Activated CD8-positive, alpha-beta memory T cell treated with anti-CD3 and anti-CD28 coated beads, Interleukin-2, amount 10 ng/mL, durations not matched to agents 7 days and 5 days (primary cell): ENCODE results near the gene TIGD2. TPM values are rescaled to one million over a fixed set of nuclear protein-coding genes. Genes with fewer than 3 reads are reported as not detected.

Experiments
- ATAC-seq: fragments of 150-1000 bp; cut with Tn5 transposase; one replicate; pipeline ENCODE4 v1.10.0; 2021; ENCODE audit warnings: moderate library complexity
- CTCF ChIA-PET: fragments of 350-600 bp; sonication (Branson Sonifier 250); formaldehyde crosslinking; loops from one replicate; lab custom pipeline; 2021; ENCODE audit warnings: antibody characterized with exemption; lab: Charles Lee
- DNase-seq: peaks from one replicate; pipeline ENCODE4 v3.0.0-alpha.2; 2020
- H3K27ac Mint-ChIP-seq: one replicate; pipeline ENCODE4 v1.8.0; 2021; ENCODE audit warnings: mild to moderate bottlenecking, mixed read lengths
- H3K27me3 Mint-ChIP-seq: one replicate; pipeline ENCODE4 v1.8.0; 2021; ENCODE audit warnings: mixed read lengths
- H3K36me3 Mint-ChIP-seq: one replicate; pipeline ENCODE4 v1.8.0; 2021; ENCODE audit warnings: mild to moderate bottlenecking, mixed read lengths
- H3K4me1 Mint-ChIP-seq: one replicate; pipeline ENCODE4 v1.8.0; 2021; ENCODE audit warnings: mixed read lengths
- H3K4me3 Mint-ChIP-seq: one replicate; pipeline ENCODE4 v1.8.0; 2021; ENCODE audit warnings: mild to moderate bottlenecking, moderate library complexity, mixed read lengths
- H3K9me3 Mint-ChIP-seq: one replicate; pipeline ENCODE4 v1.8.0; 2022; ENCODE audit warnings: low read depth, mixed read lengths
- total RNA-seq, 2 experiments: library from RNA; stranded (reverse); gene quantifications; one replicate each; pipeline ENCODE4 v1.2.3, GENCODE V29; 2021

TIGD2 gene
- total RNA-seq = 1 to 10 TPM; 3.7 to 4.6 TPM

- Mint-ChIP-seq H3K36me3 (peaks cover 11% of the 10 kb centered on the region), H3K4me1 (peaks cover 20% of the 10 kb centered on the region), H3K9me3 (peaks cover 2% of the 10 kb centered on the region), H3K27ac (peak within 1 kb of the TSS; percentile 63), H3K4me3 (peak within 1 kb of the TSS; percentile 79), H3K27me3 (peaks cover 25% of the 10 kb centered on the region)
- DNase-seq (peak; percentile 86), ATAC-seq (peak; percentile 94)
- CTCF ChIA-PET = interaction anchor here (0.9 to 1.0 kb wide), 2 partner anchors 288 to 293 kb away, joined by 3 read pairs; no protein-coding TSS in a partner anchor
Observed at GRCh38 chr4:89110986-89111832, at the start of gene TIGD2. Gene TIGD2 (plus strand): TSS chr4:89111533. CDS start chr4:89112975, 1,442 bp downstream.

GRCh38 chr4:89064848-89065247 is 46.5 kb upstream of the TIGD2 start:
- peaks cover 3% of the 10 kb centered on the region for H3K4me1 Mint-ChIP-seq
- H3K9me3 Mint-ChIP-seq = peaks cover 11% of the 10 kb centered on the region
- no peak overlapping the region for H3K4me3 Mint-ChIP-seq
- CTCF ChIA-PET = no interaction called here
- H3K36me3 Mint-ChIP-seq = no peaks in the 10 kb centered on the region
- no peak for DNase-seq
- no peak for ATAC-seq
- peaks cover 9% of the 10 kb centered on the region for H3K27me3 Mint-ChIP-seq
- no peak overlapping the region for H3K27ac Mint-ChIP-seq

- peaks cover 3% of the 10 kb centered on the region for H3K4me1 Mint-ChIP-seq
- no peak overlapping the region for H3K4me3 Mint-ChIP-seq
- H3K27me3 Mint-ChIP-seq = peaks cover 6% of the 10 kb centered on the region
- no peak overlapping the region for H3K27ac Mint-ChIP-seq
- CTCF ChIA-PET = interaction anchor here (1.0 kb wide), 1 partner anchor 12 kb away, joined by 4 read pairs; no protein-coding TSS in a partner anchor
- peaks cover 6% of the 10 kb centered on the region for H3K9me3 Mint-ChIP-seq
- ATAC-seq (no peak), DNase-seq (no peak)
- H3K36me3 Mint-ChIP-seq = no peaks in the 10 kb centered on the region
Observed at GRCh38 chr4:89067417-89067816, 43.9 kb upstream of the TIGD2 start.

- ATAC-seq (peak; percentile 42), DNase-seq (no peak)
- Mint-ChIP-seq H3K4me1 (peaks cover 3% of the 10 kb centered on the region), H3K9me3 (peaks cover 3% of the 10 kb centered on the region), H3K27ac (no peak overlapping the region), H3K27me3 (peaks cover 8% of the 10 kb centered on the region), H3K36me3 (no peaks in the 10 kb centered on the region), H3K4me3 (no peak overlapping the region)
- CTCF ChIA-PET = no interaction called here
Observed at GRCh38 chr4:89069481-89069880, 41.9 kb upstream of the TIGD2 start.

- Mint-ChIP-seq H3K27me3 (peaks cover 6% of the 10 kb centered on the region), H3K4me1 (peaks cover 3% of the 10 kb centered on the region), H3K27ac (no peak overlapping the region), H3K9me3 (no peaks in the 10 kb centered on the region), H3K4me3 (no peak overlapping the region), H3K36me3 (no peaks in the 10 kb centered on the region)
- CTCF ChIA-PET = interaction anchor here (0.9 kb wide), 1 partner anchor 47 kb away, joined by 3 read pairs; no protein-coding TSS in a partner anchor
- DNase-seq (no peak), ATAC-seq (no peak)
Observed at GRCh38 chr4:89070041-89070440, 41.3 kb upstream of the TIGD2 start.

- CTCF ChIA-PET = no interaction called here
- Mint-ChIP-seq H3K4me3 (no peak overlapping the region), H3K9me3 (no peaks in the 10 kb centered on the region), H3K4me1 (peaks cover 3% of the 10 kb centered on the region), H3K27ac (no peak overlapping the region), H3K27me3 (peaks cover 6% of the 10 kb centered on the region), H3K36me3 (no peaks in the 10 kb centered on the region)
- no peak for DNase-seq
- no peak for ATAC-seq
Observed at GRCh38 chr4:89071311-89071710, 40.0 kb upstream of the TIGD2 start.

GRCh38 chr4:89072921-89073320 is 38.4 kb upstream of the TIGD2 start:
- Mint-ChIP-seq H3K4me1 (peaks cover 3% of the 10 kb centered on the region), H3K4me3 (no peak overlapping the region), H3K27ac (no peak overlapping the region), H3K9me3 (peaks cover 7% of the 10 kb centered on the region), H3K27me3 (peaks cover 6% of the 10 kb centered on the region), H3K36me3 (no peaks in the 10 kb centered on the region)
- CTCF ChIA-PET = no interaction called here
- no peak for DNase-seq
- no peak for ATAC-seq

GRCh38 chr4:89077761-89078160 is 33.6 kb upstream of the TIGD2 start:
- peaks cover 13% of the 10 kb centered on the region for H3K27me3 Mint-ChIP-seq
- H3K4me3 Mint-ChIP-seq = no peak overlapping the region
- peaks cover 2% of the 10 kb centered on the region for H3K36me3 Mint-ChIP-seq
- H3K27ac Mint-ChIP-seq = no peak overlapping the region
- ATAC-seq = no peak
- peaks cover 5% of the 10 kb centered on the region for H3K4me1 Mint-ChIP-seq
- no peak for DNase-seq
- peaks cover 12% of the 10 kb centered on the region for H3K9me3 Mint-ChIP-seq
- CTCF ChIA-PET = no interaction called here

GRCh38 chr4:89078300-89078699 is 33.0 kb upstream of the TIGD2 start:
- CTCF ChIA-PET = no interaction called here
- H3K36me3 Mint-ChIP-seq = peaks cover 2% of the 10 kb centered on the region
- no peak for DNase-seq
- H3K4me1 Mint-ChIP-seq = peaks cover 5% of the 10 kb centered on the region
- H3K27ac Mint-ChIP-seq = no peak overlapping the region
- H3K9me3 Mint-ChIP-seq = peaks cover 12% of the 10 kb centered on the region
- no peak for ATAC-seq
- no peak overlapping the region for H3K4me3 Mint-ChIP-seq
- H3K27me3 Mint-ChIP-seq = peaks cover 11% of the 10 kb centered on the region

GRCh38 chr4:89099034-89099433 is 12.3 kb upstream of the TIGD2 start:
- DNase-seq = no peak
- CTCF ChIA-PET = no interaction called here
- Mint-ChIP-seq H3K27ac (no peak overlapping the region), H3K4me3 (no peak overlapping the region), H3K36me3 (no peaks in the 10 kb centered on the region), H3K9me3 (no peaks in the 10 kb centered on the region), H3K4me1 (peaks cover 3% of the 10 kb centered on the region), H3K27me3 (peaks cover 2% of the 10 kb centered on the region)
- no peak for ATAC-seq

GRCh38 chr4:89099471-89099870 is 11.9 kb upstream of the TIGD2 start:
- CTCF ChIA-PET = no interaction called here
- Mint-ChIP-seq H3K4me3 (no peak overlapping the region), H3K9me3 (no peaks in the 10 kb centered on the region), H3K36me3 (no peaks in the 10 kb centered on the region), H3K4me1 (peaks cover 3% of the 10 kb centered on the region), H3K27ac (no peak overlapping the region), H3K27me3 (peaks cover 2% of the 10 kb centered on the region)
- DNase-seq (no peak), ATAC-seq (no peak)

- ATAC-seq (no peak), DNase-seq (no peak)
- CTCF ChIA-PET = no interaction called here
- Mint-ChIP-seq H3K9me3 (no peaks in the 10 kb centered on the region), H3K27ac (no peak overlapping the region), H3K27me3 (peaks cover 2% of the 10 kb centered on the region), H3K4me3 (no peak overlapping the region), H3K4me1 (peaks cover 3% of the 10 kb centered on the region), H3K36me3 (no peaks in the 10 kb centered on the region)
Observed at GRCh38 chr4:89100853-89101252, 10.5 kb upstream of the TIGD2 start.

- Mint-ChIP-seq H3K27ac (no peak overlapping the region), H3K4me3 (no peak overlapping the region), H3K9me3 (no peaks in the 10 kb centered on the region), H3K4me1 (peaks cover 3% of the 10 kb centered on the region), H3K36me3 (no peaks in the 10 kb centered on the region), H3K27me3 (peaks cover 2% of the 10 kb centered on the region)
- ATAC-seq (no peak), DNase-seq (no peak)
- CTCF ChIA-PET = no interaction called here
Observed at GRCh38 chr4:89101256-89102161, 9.8 kb upstream of the TIGD2 start.
